ENCODE data around the gene SSBP3.
A peak's percentile ranks its signal among the peaks of the same experiment; 100 is the strongest.

The SSBP3 gene

DNA sequence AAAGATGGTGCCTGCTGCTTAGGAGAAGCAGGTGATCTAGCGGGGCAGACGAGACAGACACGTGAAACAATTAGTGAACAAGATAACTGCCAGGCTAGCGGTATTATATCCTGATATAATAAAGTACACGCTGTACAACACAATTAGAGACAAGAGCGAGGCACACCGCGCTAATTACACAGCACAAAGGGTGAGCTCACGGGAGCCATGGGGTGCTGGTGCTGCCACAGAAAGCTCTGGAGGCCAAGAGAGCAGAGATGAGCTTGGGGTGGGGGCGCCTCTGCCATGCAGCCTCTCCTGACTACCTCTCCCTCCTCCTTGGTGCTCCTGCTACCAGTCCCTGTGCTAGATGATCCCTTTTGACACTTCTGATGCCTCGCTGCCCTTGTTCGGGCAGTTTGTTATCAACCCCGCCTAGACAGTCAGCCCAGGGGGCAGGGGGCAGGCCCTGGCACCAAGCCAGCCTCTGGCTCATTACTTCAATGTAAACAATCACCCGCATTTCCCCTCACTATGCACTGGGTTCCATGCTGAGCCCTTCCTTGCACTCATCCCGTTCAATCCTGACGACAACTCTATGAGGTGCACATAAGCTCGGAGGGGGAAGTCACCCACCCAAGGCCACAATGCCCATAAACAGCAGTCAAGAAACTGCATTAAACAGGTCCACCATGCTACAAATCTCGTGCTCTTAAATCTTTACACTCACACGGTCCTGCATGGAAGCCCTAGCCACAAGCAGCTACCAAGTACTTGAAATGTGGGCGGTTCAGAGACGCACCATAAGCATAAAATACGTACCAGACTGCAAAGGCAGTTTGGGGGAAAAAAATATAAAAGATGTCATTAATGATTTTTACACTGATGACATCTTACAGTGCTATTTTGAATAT is 103.0 kb downstream of the SSBP3 start:
- DNase-seq: no peak

- DNase-seq: no peak
Observed at GRCh38 chr1:54302549-54302948, 103.6 kb downstream of the SSBP3 start.

DNA sequence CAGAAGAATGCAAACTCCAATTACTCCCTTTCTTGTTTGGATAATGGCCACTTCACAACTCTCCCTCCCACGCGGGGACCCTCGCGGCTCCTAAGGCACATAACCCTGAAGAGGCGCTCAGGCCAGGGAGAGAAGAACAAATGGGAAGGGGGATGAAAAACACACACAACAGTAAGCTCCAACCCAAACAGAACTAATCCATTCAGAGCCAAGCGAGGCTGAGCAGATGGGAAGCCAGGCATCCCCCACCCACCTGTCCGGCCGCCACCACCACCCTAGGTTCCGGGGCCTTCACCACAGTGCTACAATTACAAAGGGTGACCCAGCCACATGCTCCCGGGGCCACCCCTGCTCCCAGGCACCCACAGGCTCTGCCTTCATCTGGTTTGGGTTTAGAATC is 104.7 kb downstream of the SSBP3 start:
- DNase-seq: peak; percentile 23

GRCh38 chr1:54300401-54300800 is 105.8 kb downstream of the SSBP3 start:
- no peak for DNase-seq

DNA sequence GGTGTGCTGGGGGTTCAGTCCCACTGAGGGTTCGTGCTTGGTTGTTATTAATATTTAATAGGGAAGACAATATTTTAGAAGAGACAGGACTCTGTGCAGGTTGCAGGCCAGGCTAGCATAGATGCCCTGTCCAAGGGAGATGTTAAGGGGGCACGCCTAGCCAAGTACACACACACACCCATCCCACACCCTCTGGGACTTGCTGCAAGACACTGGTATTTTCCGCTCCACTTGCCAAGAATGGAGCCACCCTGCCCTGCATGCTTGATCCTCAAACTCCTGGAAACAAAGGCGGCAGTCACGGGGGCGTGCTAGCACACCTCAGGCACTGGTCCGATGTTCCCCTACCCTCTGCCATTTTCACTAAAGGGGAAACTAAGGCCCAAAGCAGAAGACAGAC is 107.2 kb downstream of the SSBP3 start:
- no peak for DNase-seq

GRCh38 chr1:54298284-54299033 is 107.7 kb downstream of the SSBP3 start:
- DNase-seq: no peak

GRCh38 chr1:54297596-54298283 is 108.5 kb downstream of the SSBP3 start:
- no peak for DNase-seq

DNA sequence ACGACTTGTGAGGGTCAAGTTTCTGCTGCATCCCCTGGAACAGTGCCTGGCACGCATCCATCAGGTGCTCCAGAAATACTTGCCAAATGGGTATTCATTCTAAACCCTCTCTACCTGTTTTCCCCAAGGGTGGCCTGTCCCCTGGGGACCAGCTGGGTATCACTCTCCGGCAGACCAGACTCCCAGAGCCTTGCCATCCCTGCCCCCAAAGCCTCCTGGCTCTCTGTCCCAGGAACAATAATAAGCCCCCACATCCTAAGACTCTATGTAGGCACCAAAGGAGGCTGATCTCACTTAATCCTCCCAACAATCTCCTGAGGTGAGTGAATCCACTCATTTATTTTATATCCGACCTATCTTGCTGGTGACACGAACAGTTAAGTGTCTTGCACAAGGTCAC is 109.5 kb downstream of the SSBP3 start:
- DNase-seq: peak; percentile 21

GRCh38 chr1:54294887-54295286 is 111.3 kb downstream of the SSBP3 start:
- peak; percentile 27 for DNase-seq

DNA sequence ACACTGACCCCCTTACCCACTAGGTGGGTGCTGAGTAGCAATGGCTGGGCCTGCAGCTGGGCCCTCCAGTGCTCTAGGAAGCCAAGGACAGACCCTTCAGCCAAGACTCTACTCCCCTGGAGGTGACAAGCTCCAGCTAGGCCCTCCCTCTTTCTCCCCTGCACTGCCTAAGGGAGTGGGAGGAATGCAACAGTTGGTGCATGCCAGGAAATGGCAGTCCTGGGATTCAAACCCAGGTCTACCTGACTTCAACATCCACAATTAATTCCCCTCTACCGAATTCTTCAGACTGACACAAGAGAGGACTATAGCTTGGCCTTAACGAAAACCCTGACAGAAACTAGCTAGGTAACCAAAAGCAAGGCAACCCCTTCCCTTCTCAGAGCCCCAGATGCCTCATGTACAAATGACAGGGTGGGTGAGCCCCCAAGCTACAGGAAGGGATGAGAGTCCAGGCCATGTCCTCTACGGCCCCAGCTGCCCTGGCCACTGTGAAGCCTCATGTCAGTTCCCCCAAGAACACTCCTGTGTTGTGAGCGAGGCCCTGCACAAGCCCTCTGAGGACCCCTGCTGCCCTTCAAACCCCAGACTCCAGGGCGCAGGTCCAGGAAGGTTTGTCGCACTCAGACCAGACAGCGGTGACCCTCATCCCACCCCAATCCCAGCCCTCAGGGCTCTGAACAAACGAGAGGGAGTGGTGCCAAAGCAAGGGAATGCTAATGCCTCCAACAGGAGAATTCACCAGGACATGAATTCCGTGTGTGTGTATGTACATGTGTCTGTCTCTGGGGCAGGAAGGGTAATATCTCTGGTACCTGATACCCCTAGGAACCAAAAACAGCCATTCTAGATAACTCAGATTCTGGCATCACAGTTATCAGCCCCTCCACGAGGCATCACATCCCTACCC is 113.9 kb downstream of the SSBP3 start:
- DNase-seq: no peak

GRCh38 chr1:54291276-54292001 is 114.8 kb downstream of the SSBP3 start:
- DNase-seq: no peak

DNA sequence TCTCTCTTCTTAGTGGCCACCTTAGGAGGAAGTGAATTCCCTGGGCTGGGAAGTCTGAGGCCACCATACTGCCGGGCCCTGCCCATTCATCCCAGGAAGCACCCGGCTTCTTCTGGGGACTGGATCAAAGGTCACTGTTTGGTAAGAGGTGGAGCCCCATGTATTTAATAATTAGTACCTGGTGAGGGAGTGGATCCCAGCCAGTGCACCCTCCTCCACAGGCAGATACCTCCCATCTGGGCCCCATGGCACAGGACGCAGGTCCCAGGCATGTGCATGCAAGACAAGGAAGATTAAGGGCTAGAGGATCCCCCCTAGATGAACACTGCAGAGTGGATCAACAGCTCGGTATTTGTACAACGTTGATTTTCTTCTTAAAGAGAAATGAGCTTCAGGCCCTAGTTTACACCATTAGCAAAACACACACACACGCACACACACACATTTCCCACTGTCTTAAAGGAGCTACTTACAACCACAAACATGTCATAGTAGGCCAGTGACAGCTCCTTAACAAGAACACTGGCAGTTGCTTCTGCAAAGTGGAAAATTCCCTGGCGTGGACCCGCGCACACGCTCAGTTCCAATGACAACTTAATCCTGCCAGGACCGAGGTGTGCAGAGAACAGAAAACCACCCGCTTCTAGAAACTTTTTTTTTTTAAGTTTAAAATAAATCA is 115.5 kb downstream of the SSBP3 start:
- peak; percentile 54 for DNase-seq

DNA sequence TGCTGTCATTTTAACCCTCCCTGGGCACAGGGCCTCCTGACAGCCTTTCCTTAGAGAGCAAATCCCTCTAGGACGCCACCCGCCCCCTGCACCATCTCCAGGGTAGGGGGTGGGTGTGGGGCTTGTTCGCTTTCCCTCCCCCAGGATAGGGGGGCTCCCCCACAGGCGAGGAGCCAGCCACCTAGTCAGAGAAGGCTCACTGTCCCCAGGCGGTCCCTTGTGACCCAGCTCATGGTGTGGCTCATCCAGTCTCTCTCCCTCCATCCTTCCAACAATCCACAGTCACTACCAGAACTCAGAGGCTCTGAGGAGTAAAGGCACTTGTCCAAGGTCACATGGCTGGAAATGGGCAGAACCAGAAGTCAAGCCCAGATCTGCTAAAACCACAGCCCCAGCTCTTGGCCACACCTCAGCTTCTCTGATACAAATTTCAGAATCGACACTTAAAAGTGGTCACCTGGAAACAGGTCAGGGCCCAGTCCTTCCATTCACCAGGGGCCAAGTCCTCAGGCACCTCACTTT is 116.4 kb downstream of the SSBP3 start:
- DNase-seq: no peak

DNA sequence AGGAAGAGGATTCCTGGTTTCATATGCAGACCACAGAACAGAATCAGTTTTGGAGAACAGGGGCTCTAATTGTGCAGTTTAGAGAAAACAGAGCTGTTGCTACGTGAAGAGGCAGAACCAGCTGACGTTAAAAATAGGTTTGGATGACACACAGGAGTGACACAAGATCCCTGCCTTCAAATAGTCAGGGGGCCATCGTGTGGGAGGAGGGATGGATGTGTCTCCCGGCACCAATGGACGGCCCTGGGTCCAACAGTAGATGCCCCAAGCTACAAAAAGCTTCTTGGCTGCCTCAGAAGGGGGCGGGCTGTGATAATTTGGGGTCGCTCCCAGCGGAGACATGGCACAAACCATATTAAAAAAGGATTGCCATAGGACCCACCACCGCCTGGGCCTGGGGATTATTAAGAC is 118.4 kb downstream of the SSBP3 start:
- peak; percentile 56 for DNase-seq

GRCh38 chr1:54287176-54287650 is 119.0 kb downstream of the SSBP3 start:
- peak; percentile 86 for DNase-seq

GRCh38 chr1:54285815-54286345 is 120.3 kb downstream of the SSBP3 start:
- no peak for DNase-seq

DNA sequence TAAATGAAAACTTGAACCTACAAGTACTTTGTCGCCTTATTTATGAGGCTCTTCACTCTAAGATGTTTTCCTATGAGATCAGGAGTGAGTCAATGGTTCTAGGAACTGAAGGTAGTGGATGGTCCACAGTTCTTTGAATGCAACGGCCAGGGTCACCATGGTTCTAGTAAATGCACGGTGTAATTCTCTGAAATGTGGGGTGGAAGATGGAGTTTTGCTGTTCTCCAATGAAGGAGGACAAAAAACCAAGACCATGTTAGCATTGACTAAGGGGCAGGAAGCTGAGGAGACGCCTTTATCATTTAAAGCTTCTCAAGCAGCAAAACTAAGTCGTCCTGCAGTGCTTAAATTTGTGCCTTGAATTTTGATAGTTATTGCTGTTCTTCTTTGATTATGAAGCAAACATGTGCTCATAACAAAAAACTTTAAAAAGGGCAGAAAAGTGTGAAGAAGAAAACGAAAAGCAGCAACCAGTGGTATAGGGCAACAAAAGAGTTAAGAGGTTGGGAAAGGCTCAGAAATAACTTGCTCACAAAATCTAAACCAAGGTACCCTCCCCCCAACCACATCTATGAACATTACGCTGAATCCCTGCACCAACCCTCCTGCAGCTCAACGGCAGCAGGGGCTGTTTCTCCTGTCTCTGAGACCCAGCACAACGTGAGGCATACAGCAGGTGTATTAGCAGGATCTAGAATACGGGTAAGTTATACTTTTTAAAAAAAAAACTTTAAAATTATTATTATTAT is 121.2 kb downstream of the SSBP3 start:
- DNase-seq: no peak

DNA sequence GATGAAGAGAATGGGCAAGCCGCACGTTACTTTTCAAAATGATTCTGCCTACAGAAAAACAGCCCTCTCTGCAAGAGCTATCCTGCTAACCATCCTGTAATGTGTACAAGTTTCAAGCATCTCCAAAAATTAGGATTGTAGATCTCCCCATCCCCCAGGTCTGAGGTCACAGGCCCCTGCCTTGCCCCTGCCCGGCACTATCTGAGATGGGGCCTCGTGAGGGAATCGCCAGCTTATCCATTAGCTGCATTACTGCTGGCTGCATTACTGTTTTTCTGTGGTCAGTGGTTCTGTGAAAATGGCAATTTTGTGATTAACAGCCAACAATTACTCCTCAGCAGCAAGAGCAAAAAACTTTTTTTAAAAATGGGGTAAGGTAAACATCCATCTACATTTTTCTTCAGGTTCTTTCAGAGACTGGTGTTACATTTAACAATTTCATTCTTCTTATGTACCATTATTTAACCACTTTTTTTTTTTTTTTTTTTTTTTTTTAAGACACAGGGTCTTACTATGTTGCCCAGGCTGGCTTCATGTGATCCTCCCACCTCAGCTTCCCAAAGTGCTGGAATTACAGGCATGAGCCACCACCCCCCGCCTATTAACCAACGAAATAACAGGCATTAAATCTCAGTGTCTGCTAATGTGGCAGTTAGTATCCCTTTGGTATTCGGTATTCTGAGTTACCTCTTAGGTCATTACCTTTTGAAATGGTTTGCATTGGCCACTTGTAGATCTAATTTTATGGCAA is 122.4 kb downstream of the SSBP3 start:
- no peak for DNase-seq

Data from femur (tissue), 1 donor.